SK-N-SH (cell line): Measurements from ENCODE around the gene PIP5K1C. TPM values are rescaled to one million over a fixed set of nuclear protein-coding genes. Genes with fewer than 3 reads are reported as not detected.

Experiments used
- CTCF ChIA-PET: fragments of 300-600, 350-600 bp; formaldehyde crosslinking; extraction: SDS; loops from one replicate; lab custom pipeline; 2021; lab: Yijun Ruan, JAX
- POLR2A ChIA-PET: fragments of 350-600 bp; sonication (Branson Sonifier 250); formaldehyde crosslinking; extraction: SDS; loops from one replicate; lab custom pipeline; 2020; ENCODE audit warnings: antibody characterized with exemption, inconsistent platforms; lab: Yijun Ruan, JAX
- DNase-seq: peaks from one replicate; pipeline ENCODE4 v3.0.0; 2012
- H2AFZ ChIP-seq: fragments of 200-600 bp; sonication (generic); 2 replicates; pipeline ENCODE4 v1.8.1; 2016; ENCODE audit warnings: antibody characterized with exemption, mild to moderate bottlenecking, low read depth
- H3F3A ChIP-seq: fragments of 200-600 bp; sonication (generic); replicated peaks from 2 replicates; pipeline ENCODE3; 2016; ENCODE audit warnings: antibody characterized with exemption, mild to moderate bottlenecking; ENCODE audit not compliant: insufficient read depth
- H3K27ac ChIP-seq, 2 experiments: fragments of 200-500 bp in 1 of 2; fragments of 200-600 bp in 1 of 2; sonication (Bioruptor generic) in 1 of 2; sonication (generic), shearing (Covaris generic) in 1 of 2; 2 replicates each; pipeline versions ENCODE4 v1.5.1 to v1.6.1; 2014 to 2016; ENCODE audit warnings: low read depth in 2 of 2, inconsistent platforms in 1 of 2, low read length in 1 of 2, mild to moderate bottlenecking in 1 of 2, mixed read lengths in 1 of 2
- H3K27me3 ChIP-seq: fragments of 200-600 bp; sonication (generic), shearing (Covaris generic); 2 replicates; pipeline ENCODE4 v1.6.1; 2016; ENCODE audit warnings: mixed run types; ENCODE audit not compliant: insufficient read depth
- H3K36me3 ChIP-seq, 2 experiments: fragments of 200-500 bp in 1 of 2; fragments of 200-600 bp in 1 of 2; sonication (Bioruptor generic) in 1 of 2; sonication (generic) in 1 of 2; replicated peaks in 1 of 2; 2 replicates each; pipeline versions ENCODE3 to v1.5.1; 2014 to 2016; ENCODE audit warnings: low read length in 1 of 2, mild to moderate bottlenecking in 1 of 2; ENCODE audit not compliant: insufficient read depth in 2 of 2, control insufficient read depth in 1 of 2
- H3K4me1 ChIP-seq, 2 experiments: fragments of 200-500 bp in 1 of 2; fragments of 200-600 bp in 1 of 2; sonication (Bioruptor generic) in 1 of 2; sonication (generic), shearing (Covaris generic) in 1 of 2; 2 replicates each; pipeline versions ENCODE4 v1.5.1 to v1.6.1; 2014 to 2016; ENCODE audit warnings: low read depth in 1 of 2, low read length in 1 of 2, mixed run types in 1 of 2; ENCODE audit not compliant: insufficient read depth in 2 of 2, control insufficient read depth in 1 of 2
- H3K4me2 ChIP-seq: fragments of 200-600 bp; sonication (generic), shearing (Covaris generic); 2 replicates; pipeline ENCODE4 v1.6.1; 2017; ENCODE audit warnings: mixed run types
- H3K4me3 ChIP-seq, 2 experiments: fragments of 200-500 bp in 1 of 2; fragments of 200-600 bp in 1 of 2; sonication (Bioruptor generic) in 1 of 2; sonication (generic), shearing (Covaris generic) in 1 of 2; 2 replicates each; pipeline versions ENCODE4 v1.5.1 to v1.8.1; 2014 to 2016; ENCODE audit warnings: low read depth in 2 of 2, inconsistent platforms in 1 of 2, low read length in 1 of 2, mild to moderate bottlenecking in 1 of 2, mixed read lengths in 1 of 2, moderate library complexity in 1 of 2
- H3K79me2 ChIP-seq: fragments of 200-600 bp; sonication (generic); 2 replicates; pipeline ENCODE4 v1.8.1; 2017; ENCODE audit warnings: mild to moderate bottlenecking; ENCODE audit not compliant: insufficient read depth
- H3K9ac ChIP-seq: fragments of 200-600 bp; sonication (generic); 2 replicates; pipeline ENCODE4 v1.6.1; 2017; ENCODE audit warnings: mixed run types
- H3K9me2 ChIP-seq: fragments of 200-600 bp; sonication (generic); 2 replicates; pipeline ENCODE4 v1.6.1; 2017; ENCODE audit warnings: mixed run types
- H3K9me3 ChIP-seq: fragments of 200-600 bp; sonication (generic); 2 replicates; pipeline ENCODE4 v1.6.1; 2017; ENCODE audit warnings: mixed run types, mild to moderate bottlenecking, moderate library complexity
- H4K20me1 ChIP-seq: fragments of 200-600 bp; sonication (generic); 2 replicates; pipeline ENCODE4 v1.6.1; 2017; ENCODE audit warnings: mild to moderate bottlenecking, mixed run types; ENCODE audit not compliant: insufficient read depth
- ELF1 ChIP-seq: IDR thresholded peaks from 2 replicates; pipeline ENCODE4 v1.4.0; 2012
- EZH2phosphoT487 ChIP-seq: fragments of 200-600 bp; sonication (generic); IDR thresholded peaks from 2 replicates; pipeline ENCODE4 v1.6.1; 2017; ENCODE audit warnings: low read depth, mixed run types, mild to moderate bottlenecking, antibody characterized with exemption, moderate library complexity, borderline replicate concordance
- FOSL2 ChIP-seq: IDR thresholded peaks from 2 replicates; pipeline ENCODE4 v1.4.0; 2012; ENCODE audit warnings: low read depth, mild to moderate bottlenecking, moderate library complexity, borderline replicate concordance
- FOXJ3 ChIP-seq: sonication (generic); formaldehyde crosslinking; IDR thresholded peaks from 2 replicates; pipeline ENCODE4 v1.5.1; 2020; ENCODE audit warnings: mild to moderate bottlenecking, missing genetic modification reagents
- FOXM1 ChIP-seq: IDR thresholded peaks from 2 replicates; pipeline ENCODE4 v1.4.0; 2012; ENCODE audit warnings: low read depth, mild to moderate bottlenecking
- JUND ChIP-seq: IDR thresholded peaks from 2 replicates; pipeline ENCODE4 v1.4.0; 2012
- MEF2A ChIP-seq: IDR thresholded peaks from 2 replicates; pipeline ENCODE4 v1.4.0; 2012; ENCODE audit warnings: low read depth, borderline replicate concordance
- NRF1 ChIP-seq: IDR thresholded peaks from 2 replicates; pipeline ENCODE4 v1.6.1; 2012; ENCODE audit warnings: low read depth, mild to moderate bottlenecking, low read length
- POLR2AphosphoS5 ChIP-seq: IDR thresholded peaks from 2 replicates; pipeline ENCODE4 v1.6.1; 2012; ENCODE audit warnings: low read depth, low read length
- RFX5 ChIP-seq: IDR thresholded peaks from 2 replicates; pipeline ENCODE4 v1.6.1; 2012; ENCODE audit warnings: mild to moderate bottlenecking, improper control_type of control experiment, low read length
- SIN3A ChIP-seq: IDR thresholded peaks from 2 replicates; pipeline ENCODE4 v1.6.1; 2012; ENCODE audit warnings: low read depth, mild to moderate bottlenecking, low read length, moderate library complexity, borderline replicate concordance
- TAF1 ChIP-seq: IDR thresholded peaks from 2 replicates; pipeline ENCODE4 v1.6.1; 2012; ENCODE audit warnings: low read depth, mild to moderate bottlenecking, low read length, moderate library complexity, borderline replicate concordance
- TCF12 ChIP-seq: IDR thresholded peaks from 2 replicates; pipeline ENCODE4 v1.4.0; 2012
- TEAD4 ChIP-seq: IDR thresholded peaks from 2 replicates; pipeline ENCODE4 v1.4.0; 2012; ENCODE audit warnings: mild to moderate bottlenecking, borderline replicate concordance; ENCODE audit not compliant: insufficient read depth
- YY1 ChIP-seq: IDR thresholded peaks from 2 replicates; pipeline ENCODE4 v1.4.0; 2012; ENCODE audit warnings: low read depth, mild to moderate bottlenecking
- WGBS: methylation state at CpG from one replicate; pipeline ENCODE4 v1.1.6; 2017; ENCODE audit warnings: low lambda C conversion rate; 5-methylcytosine and 5-hydroxymethylcytosine counted together
- polyA plus RNA-seq, 3 experiments: library from polyadenylated mRNA; depleted of rRNA; stranded (reverse); fragments of >200 nt; gene quantifications; 2 replicates each; pipeline ENCODE4 v1.2.3, GENCODE V29; 2012
- TF ChIP-seq, protein P1 (sequence below): fragments of 150-350 bp; IDR thresholded peaks from 2 replicates; pipeline ENCODE4 v1.6.1; 2016; ENCODE audit warnings: mild to moderate bottlenecking, low read depth, low read length
- TF ChIP-seq, protein P2 (sequence below): IDR thresholded peaks from 2 replicates; pipeline ENCODE4; 2012
- TF ChIP-seq, protein P3 (sequence below): IDR thresholded peaks from 2 replicates; pipeline ENCODE4 v1.4.0; 2012; ENCODE audit warnings: low read depth

Gene PIP5K1C
- polyA plus RNA-seq, 1 of the 3 experiments (the other 2 are of a cell fraction): 12.3 TPM

DNA sequence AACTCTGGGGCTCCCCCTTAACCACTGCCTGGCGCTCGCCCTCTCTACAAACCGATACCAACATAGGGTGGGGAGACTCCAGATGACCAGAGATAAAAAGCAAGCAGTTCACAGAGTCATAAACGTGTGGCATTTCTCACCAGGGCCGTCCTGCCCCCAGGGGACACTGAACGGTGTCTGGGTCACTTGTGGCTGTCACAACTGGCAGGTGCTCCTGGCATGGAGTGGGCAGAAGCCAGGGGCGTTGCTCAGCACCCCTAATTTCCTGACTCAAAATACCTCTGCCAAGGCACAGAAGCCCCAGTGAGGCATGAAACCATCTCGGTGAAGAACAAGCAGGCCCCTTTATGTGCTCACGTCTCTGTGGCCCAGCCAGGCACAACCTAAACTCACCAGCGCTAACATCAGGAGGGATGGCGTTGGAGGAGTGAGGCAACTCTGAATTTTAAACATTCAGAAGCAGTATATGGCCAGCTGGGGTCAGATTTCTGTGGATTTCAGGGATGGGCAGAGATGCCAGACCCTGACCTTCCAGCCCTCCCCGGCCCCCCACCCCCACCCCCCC lies 1.8 kb downstream of the PIP5K1C start (continued):
- TF ChIP-seq JUND: no peak
- TF ChIP-seq FOSL2: no peak
- TF ChIP-seq TCF12: no peak
- TF ChIP-seq FOXM1: no peak
- TF ChIP-seq TAF1: no peak
- TF ChIP-seq ELF1: no peak
- no peak for TF ChIP-seq FOXJ3
- TF ChIP-seq, protein P1, sequence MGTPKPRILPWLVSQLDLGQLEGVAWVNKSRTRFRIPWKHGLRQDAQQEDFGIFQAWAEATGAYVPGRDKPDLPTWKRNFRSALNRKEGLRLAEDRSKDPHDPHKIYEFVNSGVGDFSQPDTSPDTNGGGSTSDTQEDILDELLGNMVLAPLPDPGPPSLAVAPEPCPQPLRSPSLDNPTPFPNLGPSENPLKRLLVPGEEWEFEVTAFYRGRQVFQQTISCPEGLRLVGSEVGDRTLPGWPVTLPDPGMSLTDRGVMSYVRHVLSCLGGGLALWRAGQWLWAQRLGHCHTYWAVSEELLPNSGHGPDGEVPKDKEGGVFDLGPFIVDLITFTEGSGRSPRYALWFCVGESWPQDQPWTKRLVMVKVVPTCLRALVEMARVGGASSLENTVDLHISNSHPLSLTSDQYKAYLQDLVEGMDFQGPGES: no peak

DNA sequence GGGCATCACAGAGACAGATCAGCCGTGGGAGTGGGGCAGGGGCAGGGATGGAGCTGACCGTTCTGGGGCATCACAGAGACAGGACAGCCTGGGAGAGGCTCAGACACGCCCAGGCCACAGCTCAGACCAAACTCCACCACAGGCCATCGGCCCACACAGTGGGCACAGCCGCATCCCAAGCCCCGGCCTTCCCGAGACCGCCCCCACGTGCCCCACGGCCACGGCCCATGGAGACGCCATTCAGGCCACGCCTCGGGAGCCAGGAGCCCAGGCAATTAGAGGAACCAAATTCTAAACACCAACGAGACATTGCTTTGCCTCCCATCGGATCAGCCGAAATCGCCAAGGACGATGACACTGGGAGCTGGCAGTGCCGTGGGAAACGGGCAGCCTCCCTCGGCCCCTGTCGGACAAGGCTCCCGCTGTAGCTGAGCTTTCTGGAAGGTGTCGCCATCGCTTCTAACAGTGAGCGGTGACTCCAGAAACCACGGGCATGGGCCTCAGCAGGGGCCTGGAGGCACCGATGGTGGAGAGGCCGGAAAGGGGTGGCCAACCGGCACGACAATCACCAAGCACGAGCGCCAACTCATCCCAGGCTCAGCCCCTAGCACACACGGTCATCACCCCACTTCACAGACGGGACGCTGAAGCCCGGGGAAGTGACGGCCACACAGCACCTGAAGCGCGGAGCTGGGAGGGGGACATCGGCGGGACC lies 2.4 kb downstream of the PIP5K1C start:
- ChIA-PET POLR2A (interaction anchor here (0.7 kb wide), 1 partner anchor 90 kb away, joined by 3 read pairs; no protein-coding TSS in a partner anchor), CTCF (interaction anchor here (0.5 to 1.6 kb wide), 4 partner anchors 9 to 118 kb away, joined by 3 to 20 read pairs (median 4); no protein-coding TSS in a partner anchor)
- no peaks in the 10 kb centered on the region for H3K36me3 ChIP-seq
- H3K9ac ChIP-seq: no peak overlapping the region
- no peaks in the 10 kb centered on the region for H3K9me2 ChIP-seq
- H3K79me2 ChIP-seq: peaks cover 58% of the 10 kb centered on the region
- no peak overlapping the region for H3K4me3 ChIP-seq
- H3K4me2 ChIP-seq: peak overlapping the region; percentile 57; the same call in 1 of the 2 replicates
- no peak overlapping the region for H2AFZ ChIP-seq
- 98% methylated on average over 10 of the region's 43 CpGs for WGBS
- H3F3A ChIP-seq: peaks cover 6% of the 10 kb centered on the region
- H3K27ac ChIP-seq: peak overlapping the region in 1 of 2 experiments; percentile 47; a peak in 1 of 4 replicates
- peaks cover 0 to 14% of the 10 kb centered on the region in 2 experiments; a peak in 1 of 4 replicates for H3K4me1 ChIP-seq
- peaks cover 50% of the 10 kb centered on the region for H4K20me1 ChIP-seq
- no peak for DNase-seq
- TF ChIP-seq FOSL2 (no peak), TAF1 (no peak), TEAD4 (no peak), RFX5 (no peak), MEF2A (no peak)
- TF ChIP-seq, protein P2, sequence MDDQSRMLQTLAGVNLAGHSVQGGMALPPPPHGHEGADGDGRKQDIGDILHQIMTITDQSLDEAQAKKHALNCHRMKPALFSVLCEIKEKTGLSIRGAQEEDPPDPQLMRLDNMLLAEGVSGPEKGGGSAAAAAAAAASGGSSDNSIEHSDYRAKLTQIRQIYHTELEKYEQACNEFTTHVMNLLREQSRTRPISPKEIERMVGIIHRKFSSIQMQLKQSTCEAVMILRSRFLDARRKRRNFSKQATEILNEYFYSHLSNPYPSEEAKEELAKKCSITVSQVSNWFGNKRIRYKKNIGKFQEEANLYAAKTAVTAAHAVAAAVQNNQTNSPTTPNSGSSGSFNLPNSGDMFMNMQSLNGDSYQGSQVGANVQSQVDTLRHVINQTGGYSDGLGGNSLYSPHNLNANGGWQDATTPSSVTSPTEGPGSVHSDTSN: no peak
- no peaks in the 10 kb centered on the region for H3K27me3 ChIP-seq
- no peaks in the 10 kb centered on the region for H3K9me3 ChIP-seq

DNA sequence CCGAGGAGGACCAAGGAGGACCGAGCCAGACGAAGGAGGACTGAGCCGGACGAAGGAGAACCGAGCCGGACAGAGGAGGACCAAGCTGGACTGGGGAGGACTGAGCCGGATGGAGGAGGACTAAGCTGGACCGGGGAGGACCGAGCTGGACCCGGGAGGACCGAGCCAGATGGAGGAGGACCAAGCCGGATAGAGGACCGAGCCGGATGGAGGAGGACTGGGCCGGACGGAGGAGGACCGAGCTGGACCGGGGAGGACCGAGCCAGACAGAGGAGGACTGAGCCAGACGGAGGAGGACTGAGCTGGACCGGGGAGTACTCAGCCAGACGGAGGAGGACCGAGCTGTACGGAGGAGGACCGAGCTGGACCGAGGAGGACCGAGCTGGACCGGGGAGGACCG lies 3.2 kb downstream of the PIP5K1C start:
- peaks cover 57% of the 10 kb centered on the region for H4K20me1 ChIP-seq
- POLR2A ChIA-PET: interaction anchor here (0.7 kb wide), 1 partner anchor 89 kb away, joined by 3 read pairs; no protein-coding TSS in a partner anchor
- H3K79me2 ChIP-seq: peaks cover 65% of the 10 kb centered on the region

More for the DNA sequence above, 3.2 kb downstream of the PIP5K1C start:
- Histone ChIP-seq H3K4me3 (no peak overlapping the region), H3K36me3 (no peaks in the 10 kb centered on the region), H3K4me2 (no peak overlapping the region), H3F3A (peaks cover 6% of the 10 kb centered on the region), H2AFZ (no peak overlapping the region), H3K4me1 (peaks cover 0 to 14% of the 10 kb centered on the region in 2 experiments; a peak in 1 of 4 replicates), H3K9ac (no peak overlapping the region), H3K27ac (no peak overlapping the region), H3K27me3 (no peaks in the 10 kb centered on the region), H3K9me3 (no peaks in the 10 kb centered on the region), H3K9me2 (no peaks in the 10 kb centered on the region)
- CTCF ChIA-PET: interaction anchor here (0.5 to 1.6 kb wide), 5 partner anchors 8 to 119 kb away, joined by 3 to 20 read pairs (median 3); partner anchors contain the start of gene MRPL54
- 95% methylated on average over 30 of the region's 30 CpGs for WGBS
- no peak for DNase-seq
- TF ChIP-seq POLR2AphosphoS5 (no peak), SIN3A (no peak), EZH2phosphoT487 (no peak), NRF1 (no peak), MEF2A (no peak), RFX5 (no peak), YY1 (no peak), TCF12 (no peak), FOSL2 (no peak), ELF1 (no peak)
- TF ChIP-seq, protein P3, sequence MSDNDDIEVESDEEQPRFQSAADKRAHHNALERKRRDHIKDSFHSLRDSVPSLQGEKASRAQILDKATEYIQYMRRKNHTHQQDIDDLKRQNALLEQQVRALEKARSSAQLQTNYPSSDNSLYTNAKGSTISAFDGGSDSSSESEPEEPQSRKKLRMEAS: no peak
